Stimulated activated CD8-positive, alpha-beta memory T cell treated with anti-CD3 and anti-CD28 coated beads, Interleukin-4, amount 100 ng/mL, for 1 hour (primary cell): ENCODE data around the gene C16orf89.
"Not testable (repeated sequence)": the region's sequence is repeated elsewhere in the genome, so short reads cannot be mapped to it uniquely, and the experiment has no call there.

ENCODE experiments used
- DNase-seq, 2 donors: peaks; one replicate each; pipeline ENCODE4 v3.0.0-alpha.2; 2020; ENCODE audit warnings: low read depth in 2 of 2, low spot score in 1 of 2

C16orf89 gene

GRCh38 chr16:5062051-5062450, 3.7 kb downstream of the C16orf89 start:
- DNase-seq, result no peak

DNA sequence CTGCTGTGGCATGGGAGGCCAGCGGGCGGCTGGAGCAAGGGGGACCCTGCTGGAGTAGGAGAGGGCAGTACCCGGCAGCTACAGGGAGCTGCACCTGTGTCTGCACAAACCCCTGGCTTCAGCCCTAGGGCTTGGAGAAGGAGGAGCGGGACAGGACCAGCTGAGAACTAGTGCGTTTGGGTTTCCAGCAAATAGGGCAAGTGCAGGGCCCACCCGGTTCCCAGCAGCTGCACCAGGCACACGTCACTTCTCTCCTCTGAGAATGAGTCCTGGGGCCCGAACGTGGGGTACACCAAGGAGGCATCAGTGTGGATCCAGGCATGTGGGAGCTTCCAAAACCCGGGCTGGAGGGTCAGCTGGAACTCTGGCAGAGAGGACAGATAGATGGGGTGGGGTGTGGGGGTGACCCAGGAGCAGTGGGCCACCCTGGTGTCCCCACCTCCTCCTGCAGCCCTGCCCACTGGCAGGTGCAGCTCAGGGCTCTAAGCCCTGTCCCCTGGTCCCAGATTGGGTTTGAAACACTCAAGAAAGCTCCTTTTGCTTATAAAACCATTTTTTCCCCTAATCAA, 5.6 kb downstream of the C16orf89 start:
- no peak for DNase-seq

- no peak for DNase-seq
These were observed 6.2 kb downstream of the C16orf89 start for GRCh38 chr16:5059386-5060072.

- no peak for DNase-seq
These were observed 7.3 kb downstream of the C16orf89 start for GRCh38 chr16:5058476-5058875.

DNA sequence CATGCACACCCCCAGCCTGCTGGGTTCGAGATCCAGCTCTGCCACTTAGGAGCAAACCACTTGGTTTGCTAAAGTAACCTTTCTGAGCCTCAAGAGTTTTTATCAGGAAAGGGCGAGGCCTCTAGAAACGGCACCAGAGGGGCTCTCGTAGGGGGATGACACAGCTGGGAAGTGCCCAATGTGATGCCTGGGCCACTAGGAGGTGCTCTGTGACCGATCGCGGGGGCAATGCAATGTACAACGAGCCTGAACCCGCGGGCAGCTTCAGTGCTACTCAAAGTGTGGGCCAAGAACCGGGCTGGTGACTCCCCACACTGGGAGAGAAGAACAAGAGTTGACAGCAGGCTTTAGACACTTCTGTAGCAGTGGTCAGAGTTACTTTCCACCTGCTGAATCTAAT, 9.4 kb downstream of the C16orf89 start:
- DNase-seq, result no peak

DNA sequence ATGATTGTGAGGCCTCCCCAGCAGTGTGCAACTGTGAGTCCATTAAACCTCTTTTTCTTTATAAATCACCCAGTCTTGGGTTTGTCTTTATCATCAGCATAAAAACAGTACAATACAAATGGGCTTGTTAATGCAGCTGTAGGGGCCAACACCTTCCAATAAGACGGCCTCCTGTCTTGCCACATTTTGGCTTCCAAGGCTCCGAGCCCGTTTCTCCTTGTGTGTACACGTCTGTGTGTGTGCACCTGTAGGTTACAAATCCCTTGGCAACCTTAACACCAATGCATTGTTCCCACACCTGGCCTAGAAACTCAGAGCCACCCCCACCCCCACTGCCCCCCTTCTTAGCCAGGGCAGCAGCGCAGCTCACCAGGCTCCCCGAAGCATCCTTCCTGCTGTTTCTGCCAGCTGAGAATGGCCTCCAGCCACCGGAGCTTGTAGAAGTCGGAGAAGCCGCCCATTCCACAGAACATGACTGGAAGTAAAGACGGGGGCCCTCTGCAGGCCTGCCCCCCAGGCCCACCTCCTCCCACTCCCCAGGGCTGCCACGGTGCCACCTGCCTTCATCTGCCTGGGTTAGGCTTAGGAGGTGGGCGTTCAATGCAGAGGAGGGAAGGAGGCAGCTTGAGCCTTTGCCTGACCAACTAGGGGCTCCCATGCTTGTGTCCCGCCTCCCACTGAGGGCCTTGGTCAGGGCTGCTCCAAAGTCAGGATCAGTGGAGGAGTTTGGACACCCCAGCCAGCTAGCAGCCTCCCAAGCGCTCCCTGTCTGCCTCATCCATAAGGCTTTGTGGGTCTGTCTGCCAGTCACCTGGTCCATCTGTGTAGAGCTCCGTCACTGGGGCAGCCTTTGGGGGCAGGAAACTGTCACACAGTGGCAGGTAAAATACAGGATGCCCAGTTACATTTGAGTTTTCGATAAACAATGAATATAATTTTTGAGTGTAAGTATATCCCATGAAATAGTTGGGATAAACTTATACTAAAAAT, 10.6 kb downstream of the C16orf89 start:
- no peak for DNase-seq

- DNase-seq, result no peak
These were observed 18.8 kb downstream of the C16orf89 start for GRCh38 chr16:5046914-5047313.

DNA sequence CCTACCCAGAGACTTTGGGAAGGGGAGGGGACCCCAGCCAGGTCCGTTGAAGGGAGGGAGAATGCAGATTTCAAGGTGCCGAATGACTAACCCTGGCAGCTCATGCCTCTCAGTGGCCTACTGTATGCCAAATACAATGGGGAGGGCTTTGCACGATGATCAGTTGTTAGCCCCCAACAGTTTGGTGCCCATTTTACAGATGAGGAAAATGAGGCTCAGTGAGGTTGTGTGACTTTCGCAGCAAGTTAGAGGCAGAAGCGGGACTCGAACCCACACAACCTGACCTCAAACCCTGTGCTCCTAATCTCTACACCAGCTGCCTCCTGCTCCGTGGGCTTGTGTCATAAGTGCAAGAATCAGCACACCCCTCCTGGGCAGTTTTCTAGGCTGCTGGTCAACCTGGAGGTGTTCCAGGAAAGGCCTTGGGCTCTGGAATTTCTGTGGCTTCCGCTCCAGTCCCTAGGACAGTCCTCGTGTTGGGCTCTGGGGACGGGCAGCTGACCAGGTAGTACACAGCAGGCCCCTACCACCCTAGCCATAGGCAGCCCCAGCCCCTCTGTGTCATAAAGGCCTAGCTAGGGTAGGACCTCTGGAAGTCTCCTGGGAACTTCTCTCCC, 20.1 kb downstream of the C16orf89 start:
- no peak for DNase-seq

- not testable (repeated sequence) for DNase-seq
These were observed 21.2 kb downstream of the C16orf89 start for GRCh38 chr16:5044581-5044980.

- DNase-seq, result no peak
These were observed 21.7 kb downstream of the C16orf89 start for GRCh38 chr16:5044011-5044540.

DNA sequence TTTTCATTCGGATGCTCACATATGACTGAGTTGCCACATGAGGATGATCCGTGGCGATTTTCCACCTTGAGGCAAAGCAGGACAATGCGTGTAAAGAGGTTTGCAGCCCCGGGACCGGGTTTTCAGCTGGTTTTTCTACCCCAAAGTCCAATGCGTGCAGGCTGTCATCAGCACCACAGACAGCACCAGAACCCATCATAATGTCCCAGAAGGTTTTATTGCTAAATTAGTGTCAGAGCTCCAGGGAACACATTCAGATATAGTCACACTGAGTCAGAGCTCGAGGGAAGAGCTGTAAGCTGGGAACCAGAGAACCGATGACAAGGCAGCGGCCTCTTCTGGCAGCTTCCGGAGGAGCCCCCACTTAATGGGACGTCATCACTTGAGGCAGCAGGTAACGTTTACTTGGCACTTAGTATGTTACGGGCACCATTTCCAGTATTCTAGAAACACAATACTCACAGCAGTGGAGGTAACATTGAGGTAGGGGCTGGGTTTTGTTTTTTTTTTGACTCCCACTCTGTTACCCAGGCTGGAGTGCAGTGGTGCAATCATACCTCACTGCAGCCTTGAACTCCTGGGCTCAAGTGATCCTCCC, 23.1 kb downstream of the C16orf89 start:
- DNase-seq, result no peak

- DNase-seq, result no peak
These were observed 24.1 kb downstream of the C16orf89 start for GRCh38 chr16:5041600-5042133.

GRCh38 chr16:5040451-5040850, 25.3 kb downstream of the C16orf89 start:
- no peak for DNase-seq

GRCh38 chr16:5036228-5037156, 29.3 kb downstream of the C16orf89 start:
- no peak for DNase-seq

DNA sequence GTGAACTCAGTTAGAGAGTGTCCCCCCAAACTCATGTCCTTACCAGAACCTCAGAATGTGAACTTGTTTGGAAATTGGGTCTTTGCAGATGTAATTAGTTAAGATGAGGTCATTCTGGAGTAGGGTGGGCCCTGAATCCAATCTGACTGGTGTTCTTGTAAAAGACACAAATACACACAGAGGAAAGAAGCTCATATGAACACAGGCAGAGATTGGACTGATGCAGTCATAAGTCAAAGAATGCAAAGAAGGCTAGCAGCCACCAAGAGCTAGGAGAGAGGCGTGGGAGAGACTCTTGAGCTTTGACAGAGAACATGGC, 29.9 kb downstream of the C16orf89 start:
- DNase-seq, result no peak

DNA sequence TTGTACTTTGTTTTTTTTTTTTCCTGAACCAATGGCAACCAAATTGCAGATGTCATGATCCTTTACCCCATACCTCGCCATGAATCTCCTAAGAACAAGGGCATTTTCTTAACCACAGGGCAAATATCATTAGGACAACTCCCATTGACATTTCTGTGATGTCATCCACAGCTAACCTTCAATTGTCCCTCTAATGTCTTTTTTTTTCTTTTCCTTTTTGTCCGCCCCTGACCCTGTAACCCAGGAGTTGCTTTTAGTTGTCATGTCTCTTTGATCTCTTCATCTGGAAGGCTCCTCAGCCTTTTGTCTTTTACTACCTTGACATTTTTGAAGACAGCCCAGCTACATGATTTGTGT, 31.6 kb downstream of the C16orf89 start:
- DNase-seq, result no peak

GRCh38 chr16:5033256-5034166, 32.2 kb downstream of the C16orf89 start, which contains the start of gene NAGPA:
Gene NAGPA, minus strand, starts transcription at chr16:5033935. Its CDS starts 21 bp downstream, at chr16:5033914.
- peak; percentile 62 to 74 for DNase-seq

DNA sequence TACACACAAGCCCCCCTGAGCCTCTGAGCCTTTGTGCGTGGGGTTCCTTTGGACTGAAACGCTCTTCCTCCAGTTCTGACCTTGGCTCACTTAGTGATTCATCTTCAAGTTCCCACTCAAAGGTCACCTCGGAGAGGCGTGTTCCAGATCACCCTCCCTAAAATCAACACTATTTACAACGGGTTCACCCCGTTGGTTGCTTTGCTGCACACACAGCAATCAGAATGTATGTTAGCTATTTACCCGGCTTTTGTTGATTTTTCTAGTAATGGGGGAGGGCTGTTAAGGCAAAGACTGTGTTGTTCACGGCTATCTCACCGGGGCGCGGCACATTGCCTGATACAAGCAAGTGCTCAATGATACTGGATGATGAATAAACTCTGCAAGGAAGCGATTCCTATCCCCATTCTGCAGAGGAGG, 33.0 kb downstream of the C16orf89 start:
- no peak for DNase-seq

- DNase-seq, result no peak
These were observed 34.2 kb downstream of the C16orf89 start for GRCh38 chr16:5031601-5032000.
